Activated CD4-positive, alpha-beta memory T cell treated with anti-CD3 and anti-CD28 coated beads, Interleukin-2, amount 10 ng/mL, durations not matched to agents 7 days and 5 days (primary cell): ENCODE data around the gene CENPN. TPM values are rescaled to one million over a fixed set of nuclear protein-coding genes. Genes with fewer than 3 reads are reported as not detected.

ENCODE experiments used
- CTCF ChIA-PET: fragments of 350-600 bp; sonication (Branson Sonifier 250); formaldehyde crosslinking; loops from one replicate; lab custom pipeline; 2021; ENCODE audit warnings: antibody characterized with exemption, inconsistent platforms; lab: Charles Lee
- POLR2A ChIA-PET: fragments of 350-600 bp; sonication (Branson Sonifier 250); formaldehyde crosslinking; loops from one replicate; lab custom pipeline; 2021; ENCODE audit warnings: antibody characterized with exemption; lab: Charles Lee
- DNase-seq: peaks from one replicate; pipeline ENCODE4 v3.0.0-alpha.2; 2020
- H3K27ac Mint-ChIP-seq: one replicate; pipeline ENCODE4 v1.8.0; 2021; ENCODE audit warnings: mild to moderate bottlenecking, mixed read lengths
- H3K27me3 Mint-ChIP-seq: one replicate; pipeline ENCODE4 v1.8.0; 2021; ENCODE audit warnings: mixed read lengths
- H3K36me3 Mint-ChIP-seq: one replicate; pipeline ENCODE4 v1.8.0; 2021; ENCODE audit warnings: low read depth, mixed read lengths
- H3K4me1 Mint-ChIP-seq: one replicate; pipeline ENCODE4 v1.8.0; 2021; ENCODE audit warnings: mixed read lengths
- H3K4me3 Mint-ChIP-seq: one replicate; pipeline ENCODE4 v1.8.0; 2021; ENCODE audit warnings: mild to moderate bottlenecking, mixed read lengths
- H3K9me3 Mint-ChIP-seq: one replicate; pipeline ENCODE4 v1.8.0; 2021; ENCODE audit warnings: mixed read lengths
- total RNA-seq, 2 experiments: library from RNA; stranded (reverse); gene quantifications; one replicate each; pipeline ENCODE4 v1.2.3, GENCODE V29; 2021

The CENPN gene
- total RNA-seq, 2 experiments from 2014 or later, result 62.2 to 66.9 TPM

DNA sequence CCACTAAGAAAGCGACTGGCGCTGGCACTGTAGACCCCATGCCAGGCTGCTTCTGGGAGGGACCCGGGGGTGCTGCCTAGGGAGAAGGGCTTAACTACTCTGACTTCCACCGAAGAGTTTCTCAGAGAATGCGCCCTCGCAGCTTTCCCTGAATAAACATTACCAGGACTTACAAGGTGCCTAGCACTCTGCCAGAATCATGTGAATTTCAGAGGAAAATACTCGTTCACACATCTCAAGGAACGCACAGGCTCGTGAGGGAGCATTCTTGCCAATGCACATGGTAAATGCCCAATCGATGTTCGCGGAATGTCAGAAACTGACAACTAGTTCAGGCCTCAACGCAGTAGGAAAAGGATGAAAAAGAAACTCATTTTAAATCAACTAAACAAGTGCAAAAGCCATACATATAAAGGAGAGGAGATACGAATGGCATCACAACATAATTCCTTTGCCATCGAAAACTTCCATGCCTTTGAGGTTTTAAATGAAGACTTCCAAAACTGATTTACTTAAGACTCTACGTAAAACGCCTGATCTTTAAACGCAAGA is 1.3 kb upstream of the CENPN start:
- peaks cover 45% of the 10 kb centered on the region for H3K36me3 Mint-ChIP-seq
- H3K4me1 Mint-ChIP-seq, result peaks cover 59% of the 10 kb centered on the region
- CTCF ChIA-PET, result interaction anchor here (1.4 to 6.1 kb wide), 4 partner anchors 8 to 34 kb away, joined by 3 to 75 read pairs (median 8); partner anchors contain the start of gene ATMIN
- H3K9me3 Mint-ChIP-seq, result no peaks in the 10 kb centered on the region
- H3K4me3 Mint-ChIP-seq, result peak overlapping the region; percentile 95
- H3K27me3 Mint-ChIP-seq, result no peaks in the 10 kb centered on the region
- DNase-seq, result peak; percentile 18
- POLR2A ChIA-PET, result interaction anchor here (1.3 to 6.2 kb wide), 6 partner anchors 8 to 713 kb away, joined by 3 to 70 read pairs (median 10); partner anchors contain the start of gene ATMIN
- peak overlapping the region; percentile 100 for H3K27ac Mint-ChIP-seq

DNA sequence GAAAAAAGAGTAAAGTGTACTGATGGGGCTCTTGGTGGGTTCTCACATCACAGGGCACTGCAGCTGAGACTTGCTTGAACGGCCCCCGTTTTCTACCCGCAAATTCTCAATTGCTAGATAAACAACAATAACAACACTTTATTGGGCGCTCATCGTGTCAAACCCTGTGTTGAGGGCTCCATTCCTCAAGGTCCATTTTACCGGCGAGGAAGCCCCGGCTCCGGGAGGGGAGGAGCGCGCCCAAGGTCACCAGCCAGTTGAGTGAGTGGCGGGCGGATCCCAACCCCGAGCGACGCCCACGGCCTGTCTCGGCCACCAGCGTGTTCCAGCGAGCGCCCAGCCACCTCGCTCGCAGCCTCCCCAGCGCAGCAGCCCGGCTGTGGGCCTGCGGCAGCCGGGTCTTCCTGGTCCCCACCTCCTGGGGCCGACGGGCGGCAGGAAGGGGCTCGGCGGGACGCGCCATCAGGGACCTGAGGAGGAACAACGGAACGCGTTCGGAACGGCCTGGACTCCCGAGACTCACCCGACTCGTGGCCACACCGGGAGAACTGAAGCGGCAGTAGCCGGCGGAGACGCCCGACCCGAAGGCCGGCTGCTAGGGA is 702 bp upstream of the CENPN start:
- no peaks in the 10 kb centered on the region for H3K27me3 Mint-ChIP-seq
- peak overlapping the region; percentile 100 for H3K27ac Mint-ChIP-seq
- POLR2A ChIA-PET, result interaction anchor here (0.8 to 6.2 kb wide), 11 partner anchors 9 to 712 kb away, joined by 3 to 70 read pairs (median 5); partner anchors contain the start of genes ATMIN, C16orf46 and GAN
- peaks cover 48% of the 10 kb centered on the region for H3K36me3 Mint-ChIP-seq
- peak overlapping the region; percentile 95 for H3K4me3 Mint-ChIP-seq
- peak; percentile 78 for DNase-seq
- no peaks in the 10 kb centered on the region for H3K9me3 Mint-ChIP-seq
- CTCF ChIA-PET, result interaction anchor here (1.4 to 6.1 kb wide), 3 partner anchors 9 to 29 kb away, joined by 7 to 75 read pairs (median 9); partner anchors contain the start of gene ATMIN
- peaks cover 61% of the 10 kb centered on the region for H3K4me1 Mint-ChIP-seq

DNA sequence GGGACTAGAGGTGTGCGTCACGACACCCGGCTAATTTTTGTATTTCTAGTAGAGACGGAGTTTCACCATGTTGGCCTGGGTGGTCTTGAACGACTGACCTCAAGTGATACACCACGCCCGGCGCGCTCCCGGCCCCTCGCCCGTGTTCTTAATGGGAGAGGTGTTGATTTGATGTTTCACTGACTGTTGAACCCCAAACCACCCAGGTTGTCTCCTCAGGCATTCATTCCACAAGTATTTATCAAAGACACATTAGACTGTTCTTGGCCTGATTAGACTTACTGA is 1.4 kb downstream of the CENPN start:
- no peak for DNase-seq
- POLR2A ChIA-PET, result interaction anchor here (1.6 kb wide), 2 partner anchors 11 to 28 kb away, joined by 5 to 9 read pairs; partner anchors contain the start of gene ATMIN
- Mint-ChIP-seq H3K27ac (peak overlapping the region; percentile 100), H3K4me3 (peak overlapping the region; percentile 95), H3K9me3 (no peaks in the 10 kb centered on the region), H3K36me3 (peaks cover 49% of the 10 kb centered on the region), H3K27me3 (no peaks in the 10 kb centered on the region), H3K4me1 (peaks cover 49% of the 10 kb centered on the region)
- CTCF ChIA-PET, result interaction anchor here (0.6 to 1.5 kb wide), 2 partner anchors 26 to 28 kb away, joined by 3 to 9 read pairs; partner anchors contain the start of gene ATMIN

DNA sequence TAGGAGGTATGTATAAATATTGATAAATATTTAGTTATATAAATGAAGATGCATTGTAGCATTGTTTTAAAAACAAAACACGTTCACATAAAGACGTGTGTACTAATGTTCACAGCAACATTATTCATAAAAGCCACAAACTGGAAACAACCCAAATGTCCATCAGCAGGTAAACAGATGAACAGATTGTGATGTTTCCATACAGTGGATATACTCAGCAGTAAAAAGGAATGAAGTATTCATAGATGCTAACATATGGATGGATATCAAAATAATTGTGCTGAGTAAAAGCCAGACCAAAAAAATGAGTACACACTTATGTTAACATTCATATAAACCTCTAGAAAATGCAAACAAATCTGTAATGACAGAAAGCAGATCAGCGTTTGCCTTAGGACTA is 6.0 kb downstream of the CENPN start:
- CTCF ChIA-PET, result no interaction called here
- no peaks in the 10 kb centered on the region for H3K27me3 Mint-ChIP-seq
- DNase-seq, result no peak
- POLR2A ChIA-PET, result no interaction called here
- peaks cover 42% of the 10 kb centered on the region for H3K4me1 Mint-ChIP-seq
- H3K4me3 Mint-ChIP-seq, result no peak overlapping the region
- no peak overlapping the region for H3K27ac Mint-ChIP-seq
- no peaks in the 10 kb centered on the region for H3K9me3 Mint-ChIP-seq
- peaks cover 76% of the 10 kb centered on the region for H3K36me3 Mint-ChIP-seq

DNA sequence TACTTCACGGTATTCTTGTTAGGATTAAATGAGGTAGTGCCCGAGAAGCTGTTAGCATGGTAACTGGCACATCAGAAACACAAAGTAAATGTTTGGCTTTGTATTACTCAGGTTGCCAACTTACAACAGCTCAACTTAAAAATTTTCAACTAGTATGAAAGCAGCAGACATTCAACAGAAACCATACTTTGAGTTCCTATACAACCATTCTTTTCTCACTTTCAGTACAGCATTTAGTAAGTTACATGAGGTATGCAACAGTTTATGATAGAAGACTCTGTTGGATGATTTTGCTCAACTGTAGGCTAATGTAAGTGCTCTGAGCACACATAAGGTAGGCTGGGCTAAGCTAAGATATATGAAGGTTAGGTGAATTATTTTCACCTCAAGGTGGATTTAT is 7.7 kb downstream of the CENPN start:
- ChIA-PET POLR2A (interaction anchor here (0.9 to 1.5 kb wide), 4 partner anchors 11 to 63 kb away, joined by 3 to 4 read pairs (median 4); partner anchors contain the start of gene C16orf46), CTCF (interaction anchor here (1.0 to 1.2 kb wide), 3 partner anchors 10 to 21 kb away, joined by 3 to 6 read pairs (median 5); partner anchors contain the start of gene ATMIN)
- DNase-seq, result no peak
- H3K36me3 Mint-ChIP-seq, result peaks cover 76% of the 10 kb centered on the region
- H3K4me1 Mint-ChIP-seq, result peaks cover 27% of the 10 kb centered on the region
- no peaks in the 10 kb centered on the region for H3K9me3 Mint-ChIP-seq
- peak overlapping the region; percentile 24 for H3K27ac Mint-ChIP-seq
- H3K4me3 Mint-ChIP-seq, result no peak overlapping the region
- H3K27me3 Mint-ChIP-seq, result no peaks in the 10 kb centered on the region

GRCh38 chr16:81018496-81018895 is 11.5 kb downstream of the CENPN start:
- H3K36me3 Mint-ChIP-seq, result peaks cover 80% of the 10 kb centered on the region
- no peak overlapping the region for H3K4me3 Mint-ChIP-seq
- H3K27ac Mint-ChIP-seq, result no peak overlapping the region
- DNase-seq, result no peak
- ChIA-PET CTCF (interaction anchor here (1.1 to 2.6 kb wide), 4 partner anchors 11 to 17 kb away, joined by 3 to 14 read pairs (median 10); partner anchors contain the start of gene ATMIN), POLR2A (interaction anchor here (0.7 to 1.8 kb wide), 4 partner anchors 11 to 20 kb away, joined by 3 to 6 read pairs (median 4); partner anchors contain the start of gene ATMIN)
- peaks cover 9% of the 10 kb centered on the region for H3K4me1 Mint-ChIP-seq
- H3K27me3 Mint-ChIP-seq, result no peaks in the 10 kb centered on the region
- H3K9me3 Mint-ChIP-seq, result no peaks in the 10 kb centered on the region

- no peaks in the 10 kb centered on the region for H3K9me3 Mint-ChIP-seq
- H3K36me3 Mint-ChIP-seq, result peaks cover 67% of the 10 kb centered on the region
- H3K27ac Mint-ChIP-seq, result no peak overlapping the region
- ChIA-PET CTCF (interaction anchor here (0.8 kb wide), 1 partner anchor 9 kb away, joined by 3 read pairs; the partner anchor contains the start of gene ATMIN), POLR2A (no interaction called here)
- H3K4me1 Mint-ChIP-seq, result no peaks in the 10 kb centered on the region
- no peak overlapping the region for H3K4me3 Mint-ChIP-seq
- DNase-seq, result no peak
- H3K27me3 Mint-ChIP-seq, result no peaks in the 10 kb centered on the region
Observed at GRCh38 chr16:81026429-81026828, 19.4 kb downstream of the CENPN start.

DNA sequence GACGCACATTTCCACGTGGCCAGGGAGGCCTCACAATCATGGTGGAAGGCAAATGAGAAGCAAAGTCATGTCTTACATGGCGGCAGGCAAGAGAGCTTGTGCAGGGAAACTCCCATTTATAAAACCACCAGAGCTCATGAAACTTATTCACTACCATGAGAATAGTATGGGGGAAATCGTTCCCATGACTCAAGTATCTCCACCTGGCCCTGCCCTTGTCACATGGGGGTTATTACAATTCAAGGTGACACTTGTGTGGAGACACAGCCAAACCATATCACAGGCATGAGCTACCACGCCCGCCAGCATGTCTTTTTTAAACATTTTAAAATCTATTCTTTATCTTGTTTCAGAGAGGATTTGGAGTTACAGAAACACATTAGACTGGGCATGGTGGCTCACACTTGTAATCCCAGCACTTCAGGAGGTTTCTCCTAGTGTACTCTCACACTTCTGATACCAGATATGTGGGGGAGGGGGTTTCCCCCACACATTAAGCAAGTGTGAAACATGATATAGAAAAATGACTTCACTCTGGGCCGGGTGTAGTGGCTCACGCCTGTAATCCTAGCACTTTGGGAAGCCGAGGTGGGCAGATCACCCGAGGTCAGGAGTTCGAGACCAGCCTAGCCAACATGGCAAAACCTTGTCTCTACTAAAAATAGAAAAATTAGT is 23.1 kb downstream of the CENPN start:
- Mint-ChIP-seq H3K9me3 (no peaks in the 10 kb centered on the region), H3K27ac (no peak overlapping the region), H3K36me3 (peaks cover 60% of the 10 kb centered on the region), H3K4me1 (peaks cover under 1% of the 10 kb centered on the region), H3K4me3 (no peak overlapping the region), H3K27me3 (no peaks in the 10 kb centered on the region)
- ChIA-PET POLR2A (interaction anchor here (1.3 to 8.8 kb wide), 2 partner anchors 11 to 26 kb away, joined by 6 to 70 read pairs; partner anchors contain the start of genes CENPN and CMC2), CTCF (interaction anchor here (1.0 to 1.2 kb wide), 2 partner anchors 12 to 46 kb away, joined by 3 read pairs; no protein-coding TSS in a partner anchor)
- no peak for DNase-seq

DNA sequence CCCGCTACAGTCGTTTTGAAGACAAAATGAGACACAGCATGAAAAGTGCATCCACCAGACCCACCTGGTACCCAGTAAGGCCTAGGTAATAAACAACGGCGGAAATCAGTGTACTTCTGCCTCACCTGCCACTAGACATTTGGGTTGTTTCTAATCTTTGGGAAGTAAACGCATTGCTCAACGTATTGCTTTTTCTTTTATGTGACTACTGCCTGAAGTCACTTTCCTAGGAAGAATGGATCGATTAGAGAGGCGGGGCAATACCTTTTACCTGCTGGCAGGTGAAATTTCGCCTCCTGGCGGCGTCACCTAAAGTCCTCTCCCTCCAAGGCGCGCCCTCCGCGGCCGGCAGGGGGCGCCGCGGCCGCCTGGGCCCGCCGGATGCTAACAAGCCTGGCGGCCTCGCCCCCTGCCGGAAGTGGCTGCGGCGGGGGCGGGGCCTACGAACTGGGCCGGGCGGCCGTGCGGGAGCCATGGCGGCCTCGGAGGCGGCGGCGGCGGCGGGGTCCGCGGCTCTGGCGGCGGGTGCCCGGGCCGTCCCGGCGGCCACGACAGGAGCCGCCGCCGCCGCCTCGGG is 28.5 kb downstream of the CENPN start, which contains the start of gene ATMIN:
Gene ATMIN (plus strand): TSS at position 445 of the 577 bp plus-strand sequence. CDS start 29 bp downstream, at position 474.
- ChIA-PET CTCF (interaction anchor here (0.6 to 4.7 kb wide), 38 partner anchors 9 to 1619 kb away, joined by 3 to 75 read pairs (median 4); partner anchors contain the start of genes C16orf46, CENPN, CMC2 and GAN), POLR2A (interaction anchor here (1.0 to 8.8 kb wide), 11 partner anchors 14 to 435 kb away, joined by 3 to 70 read pairs (median 3); partner anchors contain the start of genes C16orf46, CENPN, CMC2 and GAN)
- H3K4me1 Mint-ChIP-seq, result peaks cover 26% of the 10 kb centered on the region
- H3K36me3 Mint-ChIP-seq, result peaks cover 40% of the 10 kb centered on the region
- peak within 1 kb of the TSS; percentile 79 for H3K4me3 Mint-ChIP-seq
- H3K27me3 Mint-ChIP-seq, result no peaks in the 10 kb centered on the region
- H3K27ac Mint-ChIP-seq, result peak within 1 kb of the TSS; percentile 63
- peak; percentile 88 for DNase-seq
- H3K9me3 Mint-ChIP-seq, result no peaks in the 10 kb centered on the region

DNA sequence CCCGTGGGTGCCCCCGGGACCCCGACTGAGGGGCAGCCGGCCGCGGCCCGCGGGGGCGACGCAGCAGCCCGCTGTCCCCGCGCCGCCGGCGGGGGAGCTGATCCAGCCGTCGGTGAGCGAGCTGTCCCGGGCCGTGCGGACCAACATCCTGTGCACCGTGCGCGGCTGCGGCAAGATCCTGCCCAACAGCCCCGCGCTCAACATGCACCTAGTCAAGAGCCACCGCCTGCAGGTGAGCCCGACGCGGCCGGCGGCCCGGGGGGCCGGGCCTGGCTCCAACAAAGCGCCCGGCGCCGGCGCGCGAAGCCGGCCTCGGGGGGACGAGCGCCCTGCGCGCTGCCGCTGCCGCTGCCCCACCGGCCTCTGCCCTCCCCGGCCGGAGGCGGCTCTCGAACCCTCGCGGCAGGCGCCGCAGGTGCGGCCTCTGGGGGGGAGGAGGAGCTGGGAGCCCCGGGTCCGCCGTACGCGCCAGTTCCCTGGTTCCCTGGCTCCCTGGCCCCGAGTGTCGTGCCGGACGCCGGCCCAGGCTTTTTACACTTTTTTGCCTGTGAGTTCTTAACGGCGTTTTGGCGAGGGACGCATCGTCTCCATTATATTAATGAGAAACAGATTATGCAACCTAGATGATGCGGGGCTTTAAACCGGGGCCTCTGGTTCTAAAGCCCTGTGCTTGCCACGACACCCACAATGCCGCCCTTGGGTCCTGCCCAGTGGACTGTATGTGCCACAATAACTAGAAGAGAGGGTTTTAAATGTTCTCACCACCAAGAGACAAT is 29.1 kb downstream of the CENPN start:
- CTCF ChIA-PET, result interaction anchor here (0.6 to 4.7 kb wide), 38 partner anchors 9 to 1619 kb away, joined by 3 to 75 read pairs (median 4); partner anchors contain the start of genes C16orf46, CENPN, CMC2 and GAN
- Mint-ChIP-seq H3K9me3 (no peaks in the 10 kb centered on the region), H3K27me3 (no peaks in the 10 kb centered on the region), H3K36me3 (peaks cover 45% of the 10 kb centered on the region), H3K4me1 (peaks cover 26% of the 10 kb centered on the region), H3K27ac (peak overlapping the region; percentile 63), H3K4me3 (peak overlapping the region; percentile 79)
- POLR2A ChIA-PET, result interaction anchor here (0.9 to 8.8 kb wide), 11 partner anchors 13 to 434 kb away, joined by 3 to 70 read pairs (median 3); partner anchors contain the start of genes C16orf46, CENPN, CMC2 and GAN
- DNase-seq, result peak; percentile 53

- peak overlapping the region; percentile 63 for H3K27ac Mint-ChIP-seq
- peaks cover 44% of the 10 kb centered on the region for H3K36me3 Mint-ChIP-seq
- H3K27me3 Mint-ChIP-seq, result no peaks in the 10 kb centered on the region
- ChIA-PET POLR2A (interaction anchor here (0.9 to 8.8 kb wide), 6 partner anchors 13 to 434 kb away, joined by 3 to 70 read pairs (median 8); partner anchors contain the start of genes C16orf46, CENPN and CMC2), CTCF (interaction anchor here (1.1 to 4.7 kb wide), 11 partner anchors 9 to 510 kb away, joined by 3 to 75 read pairs (median 4); partner anchors contain the start of genes C16orf46, CENPN and CMC2)
- peaks cover 26% of the 10 kb centered on the region for H3K4me1 Mint-ChIP-seq
- DNase-seq, result no peak
- no peaks in the 10 kb centered on the region for H3K9me3 Mint-ChIP-seq
- H3K4me3 Mint-ChIP-seq, result peak overlapping the region; percentile 79
Observed at GRCh38 chr16:81036751-81037350, 29.8 kb downstream of the CENPN start.
